GM12878 (cell line): ENCODE measurements around the gene SLC19A1. TPM values are rescaled to one million over a fixed set of nuclear protein-coding genes. Genes with fewer than 3 reads are reported as not detected.
A peak's percentile ranks its signal among the peaks of the same experiment; 100 is the strongest.

Experiments used
- ATAC-seq: fragments of 200-7000 bp; cut with Tn5 transposase; 3 replicates; pipeline ENCODE4 v1.9.1; 2020; ENCODE audit warnings: mild to moderate bottlenecking, moderate library complexity
- BruUV-seq: library from RNA; stranded (reverse); fragments of 400-500 nt; replicated peaks from 2 replicates; lab custom pipeline; 2021; lab: Mats Ljungman, UMichigan
- CTCF ChIA-PET: fragments of 300-600 bp; sonication (Branson Sonifier 250); formaldehyde crosslinking; extraction: SDS; loops from one replicate; lab custom pipeline; 2021; ENCODE audit warnings: inconsistent platforms; lab: Yijun Ruan, JAX
- POLR2A ChIA-PET: fragments of 350-600 bp; formaldehyde crosslinking; extraction: SDS; loops from one replicate; lab custom pipeline; 2021; ENCODE audit warnings: inconsistent platforms; lab: Charles Lee
- RAD21 ChIA-PET: fragments of 300-600 bp; sonication (Branson Sonifier 250); formaldehyde crosslinking; loops from one replicate; lab custom pipeline; 2023; ENCODE audit warnings: antibody characterized with exemption; ENCODE audit not compliant: unreplicated experiment; lab: Charles Lee
- SMC1A ChIA-PET: fragments of 300-600 bp; sonication (Branson Sonifier 250); formaldehyde crosslinking; loops from one replicate; lab custom pipeline; 2023; ENCODE audit not compliant: unreplicated experiment, uncharacterized antibody; lab: Charles Lee
- DNase-seq: peaks from one replicate; pipeline ENCODE4 v3.0.0-alpha.2; 2011; ENCODE audit warnings: low read depth, low spot score
- FAIRE-seq: peaks from 3 replicates; lab custom pipeline; 2011; peaks lifted over from hg19 to GRCh38; lab: Jason Lieb, UNC
- H2AFZ ChIP-seq: 2 replicates; pipeline ENCODE4 v1.6.0; 2011; ENCODE audit warnings: low read depth, low read length, control low read depth; ENCODE audit not compliant: control insufficient read depth
- H3K27ac ChIP-seq: 2 replicates; pipeline ENCODE4 v1.5.1; 2011; ENCODE audit warnings: control low read depth; ENCODE audit not compliant: control insufficient read depth, insufficient read depth
- H3K27me3 ChIP-seq, 2 experiments: replicated peaks in 1 of 2; 2 replicates each; pipeline versions ENCODE4 v1.6.0 to v1.6.1; 2011; ENCODE audit warnings: low read length in 1 of 2; ENCODE audit not compliant: control insufficient read depth in 2 of 2, insufficient read depth in 2 of 2
- H3K36me3 ChIP-seq, 2 experiments: 2 replicates each; pipeline ENCODE4 v1.5.1; 2011; ENCODE audit warnings: low read length in 1 of 2; ENCODE audit not compliant: control insufficient read depth in 2 of 2, insufficient read depth in 2 of 2
- H3K4me1 ChIP-seq: 2 replicates; pipeline ENCODE4 v1.6.1; 2011; ENCODE audit warnings: mild to moderate bottlenecking, low read length, moderate library complexity, mixed read lengths; ENCODE audit not compliant: control insufficient read depth, insufficient read depth
- H3K4me2 ChIP-seq: 2 replicates; pipeline ENCODE4 v1.6.0; 2011; ENCODE audit warnings: control low read depth; ENCODE audit not compliant: control insufficient read depth, insufficient read depth
- H3K4me3 ChIP-seq: fragments of 200-600 bp; sonication (generic); 2 replicates; pipeline ENCODE4 v1.5.1; 2016
- H3K79me2 ChIP-seq: 2 replicates; pipeline ENCODE4 v1.6.0; 2011; ENCODE audit warnings: low read length; ENCODE audit not compliant: control insufficient read depth, insufficient read depth
- H3K9ac ChIP-seq: 2 replicates; pipeline ENCODE4 v1.8.0; 2011; ENCODE audit warnings: low read length, control low read depth, mixed read lengths; ENCODE audit not compliant: control insufficient read depth, insufficient read depth
- H3K9me3 ChIP-seq: replicated peaks from 3 replicates; pipeline ENCODE4 v1.5.1; 2011; ENCODE audit warnings: mild to moderate bottlenecking, low read length; ENCODE audit not compliant: control insufficient read depth, insufficient read depth
- H4K20me1 ChIP-seq: 2 replicates; pipeline ENCODE4 v1.6.0; 2011; ENCODE audit not compliant: control insufficient read depth, insufficient read depth
- ATF3 ChIP-seq: IDR thresholded peaks from 2 replicates; pipeline ENCODE4 v1.6.1; 2011; ENCODE audit warnings: low read depth, mild to moderate bottlenecking, low read length, moderate library complexity, borderline replicate concordance; ENCODE audit errors: extremely low read depth
- BCL11A ChIP-seq: IDR thresholded peaks from 2 replicates; pipeline ENCODE4 v1.6.1; 2011; ENCODE audit warnings: low read depth, low read length
- BMI1 ChIP-seq: fragments of 450-650 bp; IDR thresholded peaks from 2 replicates; pipeline ENCODE4 v1.6.1; 2016; ENCODE audit warnings: mild to moderate bottlenecking, moderate library complexity, borderline replicate concordance
- CBFB ChIP-seq: IDR thresholded peaks from 2 replicates; pipeline ENCODE4 v1.6.1; 2016; ENCODE audit warnings: antibody characterized with exemption, low read depth
- CBX3 ChIP-seq: fragments of 200-600 bp; sonication (generic); IDR thresholded peaks from 2 replicates; pipeline ENCODE4 v1.6.1; 2016; ENCODE audit warnings: low read depth, borderline replicate concordance
- CREM ChIP-seq: IDR thresholded peaks from 2 replicates; pipeline ENCODE4 v1.6.1; 2014; ENCODE audit warnings: antibody characterized with exemption, low read depth
- FOXM1 ChIP-seq: IDR thresholded peaks from 2 replicates; pipeline ENCODE4 v1.6.1; 2012; ENCODE audit warnings: low read depth, mild to moderate bottlenecking, inconsistent platforms, low read length, moderate library complexity
- GABPA ChIP-seq: IDR thresholded peaks from 2 replicates; pipeline ENCODE4 v1.6.1; 2014; ENCODE audit warnings: antibody characterized with exemption, low read depth, mild to moderate bottlenecking, inconsistent platforms
- JUNB ChIP-seq: IDR thresholded peaks from 2 replicates; pipeline ENCODE4 v1.6.1; 2016; ENCODE audit warnings: antibody characterized with exemption, mild to moderate bottlenecking
- NR2C2 ChIP-seq: IDR thresholded peaks from 2 replicates; pipeline ENCODE4 v1.6.1; 2011; ENCODE audit warnings: borderline replicate concordance, low read depth; ENCODE audit not compliant: control insufficient read depth, insufficient read length
- PKNOX1 ChIP-seq: fragments of 450-650 bp; IDR thresholded peaks from 2 replicates; pipeline ENCODE4 v1.6.1; 2016; ENCODE audit warnings: mild to moderate bottlenecking
- SMARCA5 ChIP-seq: fragments of 450-650 bp; IDR thresholded peaks from 2 replicates; pipeline ENCODE4 v1.6.1; 2017; ENCODE audit warnings: mild to moderate bottlenecking
- SREBF2 ChIP-seq: IDR thresholded peaks from 2 replicates; pipeline ENCODE4 v1.6.1; 2012; ENCODE audit warnings: mild to moderate bottlenecking, low read length
- ZBED1 ChIP-seq: IDR thresholded peaks from 2 replicates; pipeline ENCODE4 v1.6.1; 2016; ENCODE audit warnings: borderline replicate concordance
- WGBS: methylation state at CpG from one replicate; pipeline ENCODE4 v1.1.6; 2016; ENCODE audit warnings: low lambda C conversion rate; ENCODE audit not compliant: insufficient replicate concordance, insufficient coverage; ENCODE audit errors: missing lambda C conversion rate; 5-methylcytosine and 5-hydroxymethylcytosine counted together
- in situ Hi-C: fragments of 300-500 bp; cut with MboI; formaldehyde crosslinking; loops from 9 replicates; pipeline ENCODE4 v1.14.3; 2018; ENCODE audit warnings: mixed read lengths
- intact Hi-C: fragments of 100-400 bp; cut with micrococcal nuclease; formaldehyde crosslinking; loops from one replicate; pipeline ENCODE4 v1.14.2; 2022; ENCODE audit not compliant: unreplicated experiment
- polyA plus RNA-seq, 11 experiments: library from polyadenylated mRNA; depleted of rRNA in 4 of 11; unstranded in 6 of 11; stranded (reverse) in 5 of 11; fragments of >200 nt; fragmentation: Nextera tagmentation in 4 of 11; fragmentation: Illumina TruSeq in 1 of 11; extraction: Ambion mirVana in 4 of 11; extraction: Trizol in 1 of 11; gene quantifications; 1 replicate in 1 of 11; 2 replicates in 10 of 11; pipeline versions ENCODE4 v1.2.1 to v1.2.3, GENCODE V29; 2011 to 2016; ENCODE audit warnings: inconsistent platforms in 2 of 11, missing spikeins in 2 of 11, low read depth in 1 of 11
- total RNA-seq, 4 experiments: library from RNA; depleted of rRNA in 3 of 4; stranded (reverse); fragments of >200 nt in 3 of 4; fragmentation: Illumina TruSeq in 1 of 4; extraction: Trizol in 1 of 4; gene quantifications; 2 replicates each; pipeline versions ENCODE4 v1.2.1 to v1.2.3, GENCODE V29; 2013 to 2021

Gene SLC19A1
- total and polyA plus RNA-seq, 10 of the 15 experiments (the other 5 are each of a cell fraction or from before 2014, with no cell fraction given): 0.42 to 49.7 (median 12.2) TPM

GRCh38 chr21:45477176-45478114, 64.8 kb downstream of the SLC19A1 start:
- CTCF ChIA-PET: interaction anchor here (0.6 to 1.0 kb wide), 3 partner anchors 12 to 74 kb away, joined by 3 read pairs; no protein-coding TSS in a partner anchor
- intact Hi-C loops: loop anchor here (10.0 kb wide), 2 partner anchors 67 to 347 kb away; partner anchors contain the start of gene SLC19A1
- H4K20me1 ChIP-seq: no peaks in the 10 kb centered on the region
- peak overlapping the region; percentile 84 for H2AFZ ChIP-seq
- RAD21 ChIA-PET: no interaction called here
- POLR2A ChIA-PET: no interaction called here
- no peak for DNase-seq
- no peaks in the 10 kb centered on the region for H3K27me3 ChIP-seq
- TF ChIP-seq SMARCA5 (no peak), BCL11A (no peak), NR2C2 (no peak)
- H3K4me2 ChIP-seq: peak overlapping the region; percentile 79
- no peaks in the 10 kb centered on the region for H3K79me2 ChIP-seq
- BruUV-seq: no TSS peak
- no peaks in the 10 kb centered on the region; the same call in 2 of the 3 replicates for H3K9me3 ChIP-seq
- no peak overlapping the region for H3K27ac ChIP-seq
- no peak overlapping the region for H3K4me3 ChIP-seq
- in situ Hi-C loops: no loop called here
- peaks cover 6% of the 10 kb centered on the region; the same call in 1 of the 2 replicates for H3K4me1 ChIP-seq
- ATAC-seq: no peak; the same call in 2 of the 3 replicates
- no peak overlapping the region for H3K9ac ChIP-seq
- H3K36me3 ChIP-seq: no peaks in the 10 kb centered on the region
- SMC1A ChIA-PET: no interaction called here
- FAIRE-seq: no peak
- WGBS: 42% methylated on average over 41 of the region's 44 CpGs

GRCh38 chr21:45476582-45476981, 65.7 kb downstream of the SLC19A1 start:
- no peak for DNase-seq
- intact Hi-C loops (loop anchor here (10.0 kb wide), 2 partner anchors 68 to 348 kb away; partner anchors contain the start of gene SLC19A1), in situ Hi-C loops (no loop called here)
- ATAC-seq: no peak
- CTCF ChIA-PET: no interaction called here
- FAIRE-seq: no peak
- WGBS: 30% methylated on average over 6 of the region's 6 CpGs
- Histone ChIP-seq H3K79me2 (no peaks in the 10 kb centered on the region), H3K9me3 (no peaks in the 10 kb centered on the region; the same call in 2 of the 3 replicates), H2AFZ (no peak overlapping the region), H3K4me3 (no peak overlapping the region), H3K9ac (no peak overlapping the region), H4K20me1 (no peaks in the 10 kb centered on the region), H3K36me3 (no peaks in the 10 kb centered on the region), H3K27me3 (no peaks in the 10 kb centered on the region), H3K4me2 (no peak overlapping the region), H3K4me1 (peaks cover 6% of the 10 kb centered on the region; the same call in 1 of the 2 replicates), H3K27ac (no peak overlapping the region)
- RAD21 ChIA-PET: no interaction called here
- no TSS peak for BruUV-seq
- SMC1A ChIA-PET: no interaction called here
- POLR2A ChIA-PET: no interaction called here
- TF ChIP-seq SREBF2: no peak
- no peak for TF ChIP-seq CBFB
- TF ChIP-seq JUNB: no peak
- TF ChIP-seq CBX3: no peak
- no peak for TF ChIP-seq BMI1
- no peak for TF ChIP-seq GABPA
- TF ChIP-seq FOXM1: no peak
- no peak for TF ChIP-seq PKNOX1
- no peak for TF ChIP-seq CREM
- no peak for TF ChIP-seq ATF3
- no peak for TF ChIP-seq ZBED1
